Esophagus muscularis mucosa (tissue), 4 donors: ENCODE measurements around the gene MRPS33. TPM values are rescaled to one million over a fixed set of nuclear protein-coding genes. Genes with fewer than 3 reads are reported as not detected.

Experiments
- DNase-seq: peaks from one replicate; pipeline ENCODE4 v3.0.0-alpha.2; 2017; ENCODE audit errors: extremely low spot score
- H3K27ac ChIP-seq, 4 donors: fragments of 200-600 bp; sonication (generic); replicated peaks in 1 of 4; 1 replicate in 3 of 4; 2 replicates in 1 of 4; pipeline ENCODE4 v1.5.1; 2016 to 2019; ENCODE audit warnings: mild to moderate bottlenecking in 1 of 4
- H3K27me3 ChIP-seq, 4 donors: fragments of 200-600 bp; sonication (generic); one replicate each; pipeline versions ENCODE4 v1.5.1 to v1.6.0; 2016 to 2019
- H3K36me3 ChIP-seq, 4 donors: fragments of 200-600 bp; sonication (generic); one replicate each; pipeline ENCODE4 v1.5.1; 2016 to 2019
- H3K4me1 ChIP-seq, 4 donors: fragments of 200-600 bp; sonication (generic); one replicate each; pipeline ENCODE4 v1.5.1; 2016 to 2019
- H3K4me3 ChIP-seq, 4 donors: fragments of 200-600 bp; sonication (generic); 1 replicate in 2 of 4; 2 replicates in 2 of 4; pipeline ENCODE4 v1.5.1; 2016 to 2019; ENCODE audit warnings: mild to moderate bottlenecking in 4 of 4, moderate library complexity in 1 of 4
- H3K9me3 ChIP-seq, 4 donors: fragments of 200-600 bp; sonication (generic); 1 replicate in 3 of 4; 2 replicates in 1 of 4; pipeline ENCODE4 v1.5.1; 2016 to 2019
- EP300 ChIP-seq: sonication (generic); formaldehyde crosslinking; IDR thresholded peaks from one replicate; pipeline ENCODE4 v1.6.1; 2017; ENCODE audit warnings: antibody characterized with exemption
- POLR2A ChIP-seq: fragments of 450-650 bp; IDR thresholded peaks from one replicate; pipeline ENCODE4 v1.6.1; 2017; ENCODE audit warnings: antibody characterized with exemption, moderate library complexity, mild to moderate bottlenecking, low read depth
- POLR2AphosphoS5 ChIP-seq, 2 donors: sonication (generic); formaldehyde crosslinking; IDR thresholded peaks; one replicate each; pipeline ENCODE4 v1.6.1; 2017; ENCODE audit warnings: antibody characterized with exemption in 2 of 2
- WGBS: methylation state at CpG from one replicate; pipeline ENCODE4 v1.1.5; 2018; 5-methylcytosine and 5-hydroxymethylcytosine counted together
- intact Hi-C: fragments of 100-400 bp; cut with DNase I; formaldehyde crosslinking; loops from one replicate; pipeline ENCODE4 v1.15.1; 2023
- total RNA-seq, 4 donors: library from RNA; depleted of rRNA; stranded (reverse); fragments of >200 nt; gene quantifications; one replicate each; pipeline versions ENCODE4 v1.1.0 to v1.2.1, GENCODE V29; 2016
- TF ChIP-seq, protein P1 (sequence below), 3 experiments: fragments of 200-600 bp in 2 of 3; fragments of 450-650 bp in 1 of 3; sonication (generic) in 2 of 3; IDR thresholded peaks; one replicate each; pipeline ENCODE4 v1.5.1; 2017 to 2019; ENCODE audit warnings: antibody characterized with exemption in 3 of 3, mild to moderate bottlenecking in 2 of 3, moderate library complexity in 1 of 3

The MRPS33 gene
- total RNA-seq, 4 donors from 2014 or later, result 13.6 to 27.8 (median 25.3) TPM

- no peak for DNase-seq
- H3K4me3 ChIP-seq, result no peak overlapping the region
- WGBS, result 75% methylated on average over 1 of the region's 1 CpG
- no peaks in the 10 kb centered on the region for H3K27me3 ChIP-seq
- intact Hi-C loops, result no loop called here
- TF ChIP-seq EP300 (no peak), POLR2A (no peak), POLR2AphosphoS5 (IDR thresholded peaks at IDR 0.05) (no peak)
- TF ChIP-seq, protein P1, sequence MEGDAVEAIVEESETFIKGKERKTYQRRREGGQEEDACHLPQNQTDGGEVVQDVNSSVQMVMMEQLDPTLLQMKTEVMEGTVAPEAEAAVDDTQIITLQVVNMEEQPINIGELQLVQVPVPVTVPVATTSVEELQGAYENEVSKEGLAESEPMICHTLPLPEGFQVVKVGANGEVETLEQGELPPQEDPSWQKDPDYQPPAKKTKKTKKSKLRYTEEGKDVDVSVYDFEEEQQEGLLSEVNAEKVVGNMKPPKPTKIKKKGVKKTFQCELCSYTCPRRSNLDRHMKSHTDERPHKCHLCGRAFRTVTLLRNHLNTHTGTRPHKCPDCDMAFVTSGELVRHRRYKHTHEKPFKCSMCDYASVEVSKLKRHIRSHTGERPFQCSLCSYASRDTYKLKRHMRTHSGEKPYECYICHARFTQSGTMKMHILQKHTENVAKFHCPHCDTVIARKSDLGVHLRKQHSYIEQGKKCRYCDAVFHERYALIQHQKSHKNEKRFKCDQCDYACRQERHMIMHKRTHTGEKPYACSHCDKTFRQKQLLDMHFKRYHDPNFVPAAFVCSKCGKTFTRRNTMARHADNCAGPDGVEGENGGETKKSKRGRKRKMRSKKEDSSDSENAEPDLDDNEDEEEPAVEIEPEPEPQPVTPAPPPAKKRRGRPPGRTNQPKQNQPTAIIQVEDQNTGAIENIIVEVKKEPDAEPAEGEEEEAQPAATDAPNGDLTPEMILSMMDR (IDR thresholded peaks at IDR 0.05), result no peak
- no peaks in the 10 kb centered on the region for H3K4me1 ChIP-seq
- H3K36me3 ChIP-seq, result no peaks in the 10 kb centered on the region
- peaks cover 0 to 22% (median 8%) of the 10 kb centered on the region in 4 donors for H3K9me3 ChIP-seq
- H3K27ac ChIP-seq, result no peak overlapping the region
Measured at GRCh38 chr7:141023295-141023694, 8.5 kb upstream of the MRPS33 start.

DNA sequence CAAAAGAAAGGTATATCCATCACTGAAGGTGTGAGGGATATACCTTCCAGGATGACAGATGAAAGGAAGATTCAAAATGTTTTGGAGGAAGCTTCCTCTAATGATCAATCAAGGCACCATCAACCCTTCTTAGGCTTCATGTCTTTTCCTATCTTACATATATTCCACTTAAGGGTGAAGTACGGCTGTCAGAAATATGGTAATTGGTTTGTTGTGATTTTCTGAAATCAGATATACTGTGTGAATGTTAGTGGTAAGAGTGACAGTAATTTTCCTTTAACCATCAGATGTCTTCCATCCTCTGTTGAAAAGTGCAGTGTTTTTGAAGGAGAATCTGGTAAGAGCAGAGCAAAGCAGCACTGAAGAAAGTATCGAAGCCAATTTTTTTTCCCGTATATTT lies 2.8 kb upstream of the MRPS33 start:
- H3K27ac ChIP-seq, result no peak overlapping the region
- intact Hi-C loops, result loop anchor here (10.0 kb wide), 2 partner anchors 323 to 527 kb away; partner anchors contain the start of gene NDUFB2
- no peaks in the 10 kb centered on the region for H3K36me3 ChIP-seq
- H3K4me1 ChIP-seq, result peaks cover 11 to 17% (median 14%) of the 10 kb centered on the region in 4 donors
- TF ChIP-seq POLR2AphosphoS5 (IDR thresholded peaks at IDR 0.05) (no peak), POLR2A (no peak), EP300 (no peak)
- TF ChIP-seq, protein P1 (IDR thresholded peaks at IDR 0.05), result no peak
- WGBS, result 92% methylated on average over 3 of the region's 3 CpGs
- no peak for DNase-seq
- no peaks in the 10 kb centered on the region for H3K9me3 ChIP-seq
- no peak overlapping the region for H3K4me3 ChIP-seq
- no peaks in the 10 kb centered on the region for H3K27me3 ChIP-seq

DNA sequence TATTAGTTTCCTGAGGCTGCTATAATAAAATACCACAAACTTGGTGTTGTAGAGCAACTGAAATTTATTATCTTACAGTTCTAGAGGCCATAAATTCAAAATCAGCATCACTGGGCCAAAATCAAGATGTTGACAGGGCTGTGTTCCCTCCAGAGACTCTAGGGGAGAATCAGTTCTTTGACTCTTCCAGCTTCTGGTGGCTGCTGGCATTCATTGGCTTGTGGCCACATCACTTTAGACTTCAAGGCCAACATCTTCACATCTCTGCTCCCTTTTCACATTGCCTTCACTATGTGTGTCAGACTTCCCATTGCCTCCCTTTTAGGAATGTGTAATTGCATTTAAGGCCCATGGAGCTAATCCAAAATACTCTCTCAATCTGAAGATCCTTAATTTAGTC lies 1.6 kb upstream of the MRPS33 start:
- no peaks in the 10 kb centered on the region for H3K36me3 ChIP-seq
- DNase-seq, result no peak

GRCh38 chr7:141014125-141014523 lies 628 bp downstream of the MRPS33 start:
- DNase-seq, result no peak
- 5% methylated on average over 14 of the region's 14 CpGs for WGBS

More for the DNA sequence above, 1.6 kb upstream of the MRPS33 start:
- Histone ChIP-seq H3K27me3 (no peaks in the 10 kb centered on the region), H3K9me3 (no peaks in the 10 kb centered on the region), H3K4me3 (no peak overlapping the region), H3K27ac (no peak overlapping the region), H3K4me1 (peaks cover 11 to 24% (median 14%) of the 10 kb centered on the region in 4 donors)
- no peak for TF ChIP-seq POLR2A
- intact Hi-C loops, result loop anchor here (10.0 kb wide), 2 partner anchors 322 to 528 kb away; partner anchors contain the start of gene NDUFB2

DNA sequence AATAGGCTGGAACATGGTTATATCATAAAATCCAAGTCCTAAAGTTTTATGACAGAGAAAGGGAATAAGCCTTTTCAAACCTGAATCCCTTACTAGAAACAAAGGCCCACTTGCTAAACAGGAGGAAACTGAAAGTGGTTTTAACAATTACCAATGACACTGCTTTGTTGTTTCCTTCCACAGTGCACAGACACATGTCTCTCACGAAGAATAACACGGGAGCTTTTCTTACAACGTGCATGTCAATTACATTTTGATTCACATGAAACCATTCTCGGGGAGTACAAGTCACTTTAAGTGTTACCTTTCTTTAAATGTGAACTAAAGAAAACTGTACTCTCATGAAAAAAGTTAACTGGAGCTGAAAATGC lies 1.4 kb downstream of the MRPS33 start:
- no peak for TF ChIP-seq POLR2A
- no peak for TF ChIP-seq POLR2AphosphoS5 (IDR thresholded peaks at IDR 0.05)
- TF ChIP-seq EP300, result no peak
- TF ChIP-seq, protein P1 (IDR thresholded peaks at IDR 0.05), result no peak
- Histone ChIP-seq H3K27ac (peak overlapping the region in 1 of 4 donors; percentile 86), H3K36me3 (peaks cover 11 to 23% (median 20%) of the 10 kb centered on the region in 4 donors), H3K9me3 (no peaks in the 10 kb centered on the region), H3K4me1 (peaks cover 11 to 24% (median 14%) of the 10 kb centered on the region in 4 donors), H3K27me3 (no peaks in the 10 kb centered on the region), H3K4me3 (no peak overlapping the region)
- intact Hi-C loops, result loop anchor here (2.0 to 10.0 kb wide), 3 partner anchors 87 to 531 kb away; partner anchors contain the start of gene NDUFB2
- no peak for DNase-seq
- WGBS, result 59% methylated on average over 4 of the region's 4 CpGs

More at GRCh38 chr7:141014125-141014523, 628 bp downstream of the MRPS33 start:
- Histone ChIP-seq H3K9me3 (no peaks in the 10 kb centered on the region), H3K36me3 (peaks cover 8 to 15% (median 12%) of the 10 kb centered on the region in 4 donors), H3K4me1 (peaks cover 11 to 24% (median 14%) of the 10 kb centered on the region in 4 donors), H3K27me3 (no peaks in the 10 kb centered on the region), H3K27ac (peak overlapping the region; percentile 86 to 91 (median 86)), H3K4me3 (peak overlapping the region; percentile 65 to 80 (median 68))
- no peak for TF ChIP-seq POLR2AphosphoS5 (IDR thresholded peaks at IDR 0.05)
- TF ChIP-seq EP300, result no peak
- TF ChIP-seq, protein P1 (IDR thresholded peaks at IDR 0.05), result no peak
- TF ChIP-seq POLR2A, result no peak
- intact Hi-C loops, result loop anchor here (1.0 to 10.0 kb wide), 3 partner anchors 202 to 531 kb away; partner anchors contain the start of gene NDUFB2
